Fibroblast of lung (primary cell): ENCODE data around the gene BTBD7. TPM values are rescaled to one million over a fixed set of nuclear protein-coding genes. Genes with fewer than 3 reads are reported as not detected.

ENCODE experiments used
- DNase-seq, 2 donors: peaks; one replicate each; pipeline versions ENCODE4 v3.0.0 to v3.0.0-alpha.2; 2010; ENCODE audit warnings: low read depth in 2 of 2
- H2AFZ ChIP-seq: 2 replicates; pipeline ENCODE4 v1.5.1; 2012; ENCODE audit warnings: low read length, control low read depth, inconsistent platforms
- H3K27ac ChIP-seq: 2 replicates; pipeline ENCODE4 v1.5.1; 2011; ENCODE audit warnings: low read length, control low read depth; ENCODE audit not compliant: insufficient read depth
- H3K27me3 ChIP-seq: 2 replicates; pipeline ENCODE4 v1.5.1; 2011; ENCODE audit warnings: mild to moderate bottlenecking, low read length; ENCODE audit not compliant: control insufficient read depth, insufficient read depth
- H3K36me3 ChIP-seq: 2 replicates; pipeline ENCODE4 v1.5.1; 2011; ENCODE audit warnings: low read length; ENCODE audit not compliant: control insufficient read depth, insufficient read depth
- H3K4me1 ChIP-seq: 2 replicates; pipeline ENCODE4 v1.5.1; 2011; ENCODE audit warnings: low read length; ENCODE audit not compliant: control insufficient read depth, insufficient read depth; ENCODE audit errors: extremely low read depth
- H3K4me2 ChIP-seq: 2 replicates; pipeline ENCODE4 v1.5.1; 2011; ENCODE audit warnings: low read length, control low read depth; ENCODE audit not compliant: insufficient read depth; ENCODE audit errors: extremely low read depth
- H3K4me3 ChIP-seq, 4 experiments: fragments of 200-600 bp in 1 of 4; sonication (generic) in 1 of 4; replicated peaks in 1 of 4; 2 replicates each; pipeline ENCODE4 v1.5.1; 2011 to 2016; ENCODE audit warnings: low read length in 4 of 4, low read depth in 3 of 4, mild to moderate bottlenecking in 3 of 4, control low read depth in 2 of 4, inconsistent platforms in 1 of 4, mixed read lengths in 1 of 4; ENCODE audit not compliant: insufficient read depth in 1 of 4; ENCODE audit errors: control extremely low read depth in 1 of 4
- H3K79me2 ChIP-seq: 2 replicates; pipeline ENCODE4 v1.5.1; 2012; ENCODE audit warnings: mild to moderate bottlenecking, low read length, inconsistent platforms; ENCODE audit not compliant: control insufficient read depth, insufficient read depth
- H3K9ac ChIP-seq: 2 replicates; pipeline ENCODE4 v1.5.1; 2011; ENCODE audit warnings: mild to moderate bottlenecking, low read length, control low read depth; ENCODE audit not compliant: insufficient read depth
- H3K9me3 ChIP-seq: 2 replicates; pipeline ENCODE4 v1.5.1; 2012; ENCODE audit warnings: low read depth, low read length; ENCODE audit not compliant: control insufficient read depth, insufficient read depth
- H4K20me1 ChIP-seq: 2 replicates; pipeline ENCODE4 v1.5.1; 2011; ENCODE audit warnings: low read length; ENCODE audit not compliant: control insufficient read depth, insufficient read depth; ENCODE audit errors: extremely low read depth
- EZH2 ChIP-seq: IDR thresholded peaks from 2 replicates; pipeline ENCODE4 v1.5.1; 2012; ENCODE audit warnings: low read length, control low read depth, mild to moderate bottlenecking; ENCODE audit errors: missing control alignments
- polyA plus RNA-seq, 2 donors: library from polyadenylated mRNA; depleted of rRNA in 1 of 2; stranded (reverse) in 1 of 2; unstranded in 1 of 2; fragments of >200 nt; gene quantifications; 2 replicates each; pipeline ENCODE4 v1.2.1, GENCODE V29; 2011 to 2012; ENCODE audit warnings: missing spikeins in 1 of 2
- total RNA-seq: library from RNA; depleted of rRNA; stranded (reverse); fragments of >200 nt; gene quantifications from 2 replicates; pipeline ENCODE4 v1.2.1, GENCODE V29; 2014
- TF ChIP-seq, protein P1 (sequence below), 2 donors: IDR thresholded peaks in 1 of 2; conservative IDR thresholded peaks in 1 of 2; 1 replicate in 1 of 2; 2 replicates in 1 of 2; pipeline ENCODE4 v1.5.1; 2011 to 2012; ENCODE audit warnings: low read length in 2 of 2, control low read depth in 1 of 2, inconsistent platforms in 1 of 2, low read depth in 1 of 2, mild to moderate bottlenecking in 1 of 2

BTBD7 gene
- total and polyA plus RNA-seq, 2 donors (not counting 1 experiment from before 2014, with no cell fraction given) = 20.5 to 25.9 TPM

DNA sequence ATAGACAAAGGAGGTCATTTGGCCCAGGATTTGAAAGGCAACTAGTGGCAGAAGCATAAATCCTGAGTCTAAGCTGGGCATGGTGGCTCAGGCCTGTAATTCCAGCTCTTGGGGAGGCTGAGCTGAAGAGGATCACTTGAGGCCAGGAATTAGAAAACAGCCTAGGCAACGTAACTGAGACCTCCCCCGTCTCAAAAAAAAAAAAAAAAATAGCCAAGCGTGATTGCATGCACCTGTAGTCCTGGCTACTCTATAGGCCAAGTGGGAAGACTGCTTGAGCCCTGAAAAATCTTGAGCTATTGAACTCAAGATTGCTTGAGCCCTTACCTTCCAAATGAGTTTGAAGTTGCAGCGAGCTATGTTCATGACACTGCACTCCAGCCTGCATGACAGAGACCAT lies 133.8 kb downstream of the BTBD7 start:
- Histone ChIP-seq H3K79me2 (no peaks in the 10 kb centered on the region), H3K4me3 (no peak overlapping the region), H3K4me2 (no peak overlapping the region), H2AFZ (no peak overlapping the region), H3K4me1 (no peaks in the 10 kb centered on the region), H3K9ac (no peak overlapping the region), H3K36me3 (no peaks in the 10 kb centered on the region), H3K27ac (no peak overlapping the region), H3K27me3 (no peaks in the 10 kb centered on the region), H3K9me3 (no peaks in the 10 kb centered on the region), H4K20me1 (no peaks in the 10 kb centered on the region)
- TF ChIP-seq EZH2 = no peak
- TF ChIP-seq, protein P1, sequence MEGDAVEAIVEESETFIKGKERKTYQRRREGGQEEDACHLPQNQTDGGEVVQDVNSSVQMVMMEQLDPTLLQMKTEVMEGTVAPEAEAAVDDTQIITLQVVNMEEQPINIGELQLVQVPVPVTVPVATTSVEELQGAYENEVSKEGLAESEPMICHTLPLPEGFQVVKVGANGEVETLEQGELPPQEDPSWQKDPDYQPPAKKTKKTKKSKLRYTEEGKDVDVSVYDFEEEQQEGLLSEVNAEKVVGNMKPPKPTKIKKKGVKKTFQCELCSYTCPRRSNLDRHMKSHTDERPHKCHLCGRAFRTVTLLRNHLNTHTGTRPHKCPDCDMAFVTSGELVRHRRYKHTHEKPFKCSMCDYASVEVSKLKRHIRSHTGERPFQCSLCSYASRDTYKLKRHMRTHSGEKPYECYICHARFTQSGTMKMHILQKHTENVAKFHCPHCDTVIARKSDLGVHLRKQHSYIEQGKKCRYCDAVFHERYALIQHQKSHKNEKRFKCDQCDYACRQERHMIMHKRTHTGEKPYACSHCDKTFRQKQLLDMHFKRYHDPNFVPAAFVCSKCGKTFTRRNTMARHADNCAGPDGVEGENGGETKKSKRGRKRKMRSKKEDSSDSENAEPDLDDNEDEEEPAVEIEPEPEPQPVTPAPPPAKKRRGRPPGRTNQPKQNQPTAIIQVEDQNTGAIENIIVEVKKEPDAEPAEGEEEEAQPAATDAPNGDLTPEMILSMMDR (conservative IDR thresholded peaks at IDR 0.05 in 1 of 2, IDR thresholded peaks at IDR 0.05 in 1 of 2; ENCODE audit: low read depth in 1 of 2, low read length in 2 of 2) = no peak
- no peak for DNase-seq

GRCh38 chr14:93195316-93195999 lies 137.4 kb downstream of the BTBD7 start:
- Histone ChIP-seq H3K36me3 (no peaks in the 10 kb centered on the region), H3K4me2 (no peak overlapping the region), H3K9ac (no peak overlapping the region), H3K4me3 (no peak overlapping the region), H4K20me1 (no peaks in the 10 kb centered on the region), H3K27me3 (no peaks in the 10 kb centered on the region), H3K27ac (no peak overlapping the region), H3K79me2 (no peaks in the 10 kb centered on the region), H2AFZ (no peak overlapping the region), H3K4me1 (no peaks in the 10 kb centered on the region), H3K9me3 (no peaks in the 10 kb centered on the region)
- no peak for DNase-seq
- TF ChIP-seq EZH2 = no peak
- TF ChIP-seq, protein P1 (conservative IDR thresholded peaks at IDR 0.05 in 1 of 2, IDR thresholded peaks at IDR 0.05 in 1 of 2; ENCODE audit: low read depth in 1 of 2, low read length in 2 of 2) = no peak

Other genes with a start within 250 kb of the BTBD7 start
- gene ITPK1, start 217.1 kb downstream of the BTBD7 start, total RNA-seq = 9.2 and 10.0 TPM in 2 replicates
- 23.1 and 26.0 TPM in 2 replicates for gene ITPK1, start 217.1 kb downstream of the BTBD7 start, polyA plus RNA-seq
- 16.9 and 21.3 TPM in 2 replicates for gene MOAP1, start 148.1 kb downstream of the BTBD7 start, total RNA-seq
- gene MOAP1, start 148.1 kb downstream of the BTBD7 start, polyA plus RNA-seq = 12.4 and 18.5 TPM in 2 replicates
- gene LYSET, start 147.7 kb downstream of the BTBD7 start, total RNA-seq = 8.5 and 11.6 TPM in 2 replicates
- 11.6 and 11.9 TPM in 2 replicates for gene LYSET, start 147.7 kb downstream of the BTBD7 start, polyA plus RNA-seq
- gene GON7, start 126.0 kb downstream of the BTBD7 start, total RNA-seq = 11.3 and 17.2 TPM in 2 replicates
- 13.1 and 14.4 TPM in 2 replicates for gene GON7, start 126.0 kb downstream of the BTBD7 start, polyA plus RNA-seq
- 27.7 and 34.0 TPM in 2 replicates for gene UBR7, start 125.8 kb downstream of the BTBD7 start, total RNA-seq
- gene UBR7, start 125.8 kb downstream of the BTBD7 start, polyA plus RNA-seq = 25.4 and 48.9 TPM in 2 replicates
- gene COX8C, start 14.1 kb upstream of the BTBD7 start, total RNA-seq = 0.33 TPM in 1 of 2 replicates, not detected in the other
- not detected in 2 replicates for gene COX8C, start 14.1 kb upstream of the BTBD7 start, polyA plus RNA-seq
- 0.17 and 0.26 TPM in 2 replicates for gene UNC79, start 97.9 kb upstream of the BTBD7 start, total RNA-seq
- gene UNC79, start 97.9 kb upstream of the BTBD7 start, polyA plus RNA-seq = 0.01 and 0.02 TPM in 2 replicates